CD4-positive, alpha-beta T cell treated with Interleukin-4 for 4 hours (primary cell): Measurements from ENCODE around the gene GPR31.

ENCODE experiments used
- DNase-seq: peaks from one replicate; pipeline ENCODE4 v3.0.0-alpha.2; 2020

GPR31 gene

GRCh38 chr6:167116109-167116837 is 41.5 kb downstream of the GPR31 start:
- no peak for DNase-seq

- no peak for DNase-seq
Observed at GRCh38 chr6:167115054-167115453, 42.7 kb downstream of the GPR31 start.

- DNase-seq, result peak; percentile 59
Observed at GRCh38 chr6:167113935-167114910, 43.6 kb downstream of the GPR31 start.

- DNase-seq, result no peak
Observed at GRCh38 chr6:167113047-167113754, 44.6 kb downstream of the GPR31 start.

- DNase-seq, result no peak
Observed at GRCh38 chr6:167112421-167112820, 45.4 kb downstream of the GPR31 start.

GRCh38 chr6:167111597-167111996 is 46.2 kb downstream of the GPR31 start:
- DNase-seq, result no peak

- DNase-seq, result no peak
Observed at GRCh38 chr6:167109651-167110050, 48.1 kb downstream of the GPR31 start.

- no peak for DNase-seq
Observed at GRCh38 chr6:167108278-167108677, 49.5 kb downstream of the GPR31 start.

- DNase-seq, result no peak
Observed at GRCh38 chr6:167107787-167108186, 50.0 kb downstream of the GPR31 start.

- no peak for DNase-seq
Observed at GRCh38 chr6:167106406-167106805, 51.4 kb downstream of the GPR31 start.
